Colonic mucosa (tissue), 4 donors: Measurements from ENCODE around the gene ENTPD2. TPM values are rescaled to one million over a fixed set of nuclear protein-coding genes. Genes with fewer than 3 reads are reported as not detected.

Source experiments
- DNase-seq: peaks from one replicate; pipeline ENCODE4 v3.0.0-alpha.2; 2020
- H3K27ac ChIP-seq: fragments of 200-600 bp; one replicate; pipeline ENCODE4 v1.8.0; 2021
- H3K27me3 ChIP-seq: fragments of 200-600 bp; one replicate; pipeline ENCODE4 v1.8.0; 2021
- H3K36me3 ChIP-seq: fragments of 200-600 bp; one replicate; pipeline ENCODE4 v1.8.0; 2021
- H3K4me1 ChIP-seq: fragments of 200-600 bp; one replicate; pipeline ENCODE4 v1.8.0; 2021; ENCODE audit warnings: mild to moderate bottlenecking
- H3K4me3 ChIP-seq: fragments of 200-600 bp; one replicate; pipeline ENCODE4 v1.8.0; 2021
- H3K9ac ChIP-seq, 2 donors: one replicate each; pipeline ENCODE4 v1.7.0; 2013; ENCODE audit warnings: control low read depth in 2 of 2, low read depth in 2 of 2, low read length in 2 of 2
- H3K9me3 ChIP-seq: fragments of 200-600 bp; one replicate; pipeline ENCODE4 v1.8.0; 2021
- intact Hi-C: fragments of 100-400 bp; cut with DNase I; formaldehyde crosslinking; loops from one replicate; pipeline ENCODE4 v1.14.1; 2022
- total RNA-seq, 2 donors: library from RNA; stranded (reverse); fragmentation: NEBNext Ultra II Directional in 1 of 2; extraction: Animal tissue kit (Norgen Biotek cat#: 25700) in 1 of 2; gene quantifications; one replicate each; pipeline ENCODE4 v1.2.1, GENCODE V29; 2021
- TF ChIP-seq, protein P1 (sequence below): fragments of 200-600 bp; IDR thresholded peaks from one replicate; pipeline ENCODE4 v1.8.0; 2022; ENCODE audit warnings: antibody characterized with exemption, mild to moderate bottlenecking
- donor health status: healthy.
- donor health status: DM: no; HTN: no; CAD: no.
- donor health status: DM: no; HTN: no; CAD: no.

The ENTPD2 gene
- total RNA-seq, 2 donors from 2014 or later, result 20.5 to 22.1 TPM

DNA sequence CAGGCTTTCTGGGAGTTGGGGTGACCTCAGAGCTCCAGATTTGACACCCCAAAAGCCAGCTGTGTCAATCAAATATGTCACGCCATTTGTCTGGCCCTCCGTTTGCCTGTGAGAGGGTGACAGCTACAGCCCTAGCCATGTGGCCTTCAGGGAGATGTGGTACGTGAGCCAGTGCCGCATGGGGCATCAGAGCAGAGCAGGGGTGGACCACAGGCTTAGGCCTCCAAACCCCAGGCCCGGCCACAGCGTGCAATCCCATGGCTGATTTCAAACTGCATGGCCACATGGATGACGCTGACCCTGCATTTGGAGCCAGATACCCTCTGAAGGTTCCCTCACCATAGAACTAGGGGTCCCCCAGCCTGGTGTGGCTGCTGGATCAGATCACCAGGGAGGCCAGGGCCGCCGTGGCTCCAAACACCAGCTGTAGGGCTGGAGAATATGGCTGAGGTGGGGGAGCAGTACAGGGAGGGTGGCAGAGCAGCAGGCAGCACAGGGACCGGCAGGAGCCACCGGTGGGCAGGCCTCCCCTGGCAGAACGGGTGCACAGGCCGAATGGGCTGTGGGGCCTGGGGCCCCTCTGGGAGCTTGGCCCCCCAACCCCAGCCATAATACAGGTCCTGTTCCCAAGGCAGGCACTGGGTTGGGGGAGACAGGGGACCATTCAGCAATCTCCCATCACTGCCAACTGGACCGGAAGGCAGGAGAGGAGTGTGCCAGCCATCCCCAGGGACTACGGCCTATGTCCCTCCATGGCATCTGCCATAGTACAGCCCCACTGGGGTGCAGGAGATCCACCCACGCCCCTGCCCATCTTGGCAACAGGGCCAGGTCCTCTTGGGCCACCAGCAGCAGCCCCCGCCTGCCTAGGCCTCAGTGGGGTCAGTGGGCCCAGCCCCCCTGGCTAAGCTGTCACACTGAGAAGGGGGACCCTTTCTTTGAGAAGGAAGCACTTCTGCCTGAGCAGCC is 15.0 kb upstream of the ENTPD2 start:
- no peaks in the 10 kb centered on the region for H3K9me3 ChIP-seq
- H3K9ac ChIP-seq, result peak overlapping the region; percentile 35 to 54
- H3K4me1 ChIP-seq, result peaks cover 20% of the 10 kb centered on the region
- intact Hi-C loops, result no loop called here
- H3K36me3 ChIP-seq, result no peaks in the 10 kb centered on the region
- H3K27me3 ChIP-seq, result no peaks in the 10 kb centered on the region
- no peak for DNase-seq
- peak overlapping the region; percentile 41 for H3K4me3 ChIP-seq
- no peak overlapping the region for H3K27ac ChIP-seq
- TF ChIP-seq, protein P1, sequence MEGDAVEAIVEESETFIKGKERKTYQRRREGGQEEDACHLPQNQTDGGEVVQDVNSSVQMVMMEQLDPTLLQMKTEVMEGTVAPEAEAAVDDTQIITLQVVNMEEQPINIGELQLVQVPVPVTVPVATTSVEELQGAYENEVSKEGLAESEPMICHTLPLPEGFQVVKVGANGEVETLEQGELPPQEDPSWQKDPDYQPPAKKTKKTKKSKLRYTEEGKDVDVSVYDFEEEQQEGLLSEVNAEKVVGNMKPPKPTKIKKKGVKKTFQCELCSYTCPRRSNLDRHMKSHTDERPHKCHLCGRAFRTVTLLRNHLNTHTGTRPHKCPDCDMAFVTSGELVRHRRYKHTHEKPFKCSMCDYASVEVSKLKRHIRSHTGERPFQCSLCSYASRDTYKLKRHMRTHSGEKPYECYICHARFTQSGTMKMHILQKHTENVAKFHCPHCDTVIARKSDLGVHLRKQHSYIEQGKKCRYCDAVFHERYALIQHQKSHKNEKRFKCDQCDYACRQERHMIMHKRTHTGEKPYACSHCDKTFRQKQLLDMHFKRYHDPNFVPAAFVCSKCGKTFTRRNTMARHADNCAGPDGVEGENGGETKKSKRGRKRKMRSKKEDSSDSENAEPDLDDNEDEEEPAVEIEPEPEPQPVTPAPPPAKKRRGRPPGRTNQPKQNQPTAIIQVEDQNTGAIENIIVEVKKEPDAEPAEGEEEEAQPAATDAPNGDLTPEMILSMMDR, result no peak

DNA sequence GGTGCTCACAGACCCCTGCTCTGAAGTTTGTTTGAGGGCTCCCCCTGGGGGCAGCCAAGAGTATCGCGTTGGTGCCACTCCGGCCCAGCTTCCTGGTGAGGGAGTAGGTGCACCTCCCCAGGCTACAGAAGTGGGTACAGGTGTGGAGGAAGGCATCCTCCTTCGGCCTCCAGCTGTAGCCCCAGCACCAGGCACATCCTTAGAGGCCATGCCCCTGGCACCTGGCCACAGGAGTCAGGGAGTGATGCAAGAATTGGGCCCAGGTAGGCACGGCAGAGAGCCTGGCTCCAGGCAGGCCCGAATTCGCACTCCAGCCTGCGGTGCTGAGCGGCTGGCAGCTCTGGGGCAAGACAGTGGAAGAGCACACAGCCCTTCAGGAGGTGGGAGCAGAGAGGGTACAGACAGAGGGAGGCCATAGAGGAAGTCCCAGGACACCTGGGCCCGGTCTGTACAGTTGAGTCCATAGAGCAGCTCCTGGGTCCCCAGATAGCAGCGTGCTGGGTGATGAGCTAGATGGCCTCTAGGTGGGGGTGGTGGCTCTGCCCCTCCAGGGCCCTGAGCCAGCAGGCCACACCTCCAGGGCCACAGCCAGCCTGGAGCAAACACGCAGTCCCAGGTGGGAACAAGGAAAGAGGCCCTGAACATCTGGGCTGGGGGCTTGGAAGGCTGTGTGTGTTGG is 14.1 kb upstream of the ENTPD2 start:
- peak overlapping the region; percentile 53 for H3K27ac ChIP-seq
- peak; percentile 88 for DNase-seq
- peaks cover 20% of the 10 kb centered on the region for H3K4me1 ChIP-seq
- intact Hi-C loops, result loop anchor here (2.0 kb wide), 1 partner anchor 19 kb away; no protein-coding TSS in a partner anchor
- peak overlapping the region in 1 of 2 donors; percentile 54 for H3K9ac ChIP-seq
- H3K4me3 ChIP-seq, result no peak overlapping the region
- H3K27me3 ChIP-seq, result no peaks in the 10 kb centered on the region
- TF ChIP-seq, protein P1, result peak; percentile 89
- H3K36me3 ChIP-seq, result no peaks in the 10 kb centered on the region
- H3K9me3 ChIP-seq, result no peaks in the 10 kb centered on the region

DNA sequence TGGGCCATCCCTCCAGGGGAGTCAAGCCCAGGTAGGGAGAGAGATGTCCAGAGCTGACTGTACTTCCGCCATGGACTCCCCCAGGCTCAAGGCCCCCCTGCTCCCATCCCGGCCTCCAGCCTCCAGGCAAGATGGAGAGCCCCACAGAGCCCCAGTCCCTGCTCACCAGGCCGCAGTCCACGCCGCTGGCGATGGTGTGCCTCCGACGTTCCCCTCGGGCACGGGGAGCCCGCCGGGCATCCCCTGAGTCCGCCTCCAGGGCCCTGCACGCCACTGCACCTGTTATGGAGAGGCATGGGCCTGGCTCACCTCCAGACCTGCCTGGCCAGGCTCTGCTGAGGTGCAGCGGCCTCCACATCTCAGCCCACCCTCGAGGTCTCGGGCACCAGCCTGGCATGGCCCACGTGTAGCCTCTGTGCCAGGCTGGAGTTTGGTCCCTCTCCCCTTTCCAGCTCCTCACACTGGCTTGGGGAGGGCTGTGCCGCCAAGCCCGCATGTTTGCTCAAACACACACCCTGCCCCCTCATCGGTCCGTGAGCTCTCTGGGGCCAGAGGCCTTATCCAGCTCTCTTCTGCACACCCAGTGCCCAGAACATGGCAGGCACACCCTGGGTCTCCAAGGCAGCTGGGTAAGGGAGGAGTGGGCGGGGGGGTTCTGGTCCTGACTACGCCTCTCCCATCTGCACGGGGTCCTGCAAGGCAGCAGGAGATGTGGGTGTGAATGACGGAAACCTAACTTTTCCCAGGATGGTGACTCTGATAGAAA is 12.4 kb upstream of the ENTPD2 start:
- peaks cover 20% of the 10 kb centered on the region for H3K4me1 ChIP-seq
- no peak overlapping the region for H3K9ac ChIP-seq
- H3K9me3 ChIP-seq, result no peaks in the 10 kb centered on the region
- no peaks in the 10 kb centered on the region for H3K36me3 ChIP-seq
- no peak overlapping the region for H3K27ac ChIP-seq
- TF ChIP-seq, protein P1, result no peak
- no peak for DNase-seq
- intact Hi-C loops, result loop anchor here (2.0 kb wide), 1 partner anchor 17 kb away; no protein-coding TSS in a partner anchor
- H3K4me3 ChIP-seq, result no peak overlapping the region
- no peaks in the 10 kb centered on the region for H3K27me3 ChIP-seq

DNA sequence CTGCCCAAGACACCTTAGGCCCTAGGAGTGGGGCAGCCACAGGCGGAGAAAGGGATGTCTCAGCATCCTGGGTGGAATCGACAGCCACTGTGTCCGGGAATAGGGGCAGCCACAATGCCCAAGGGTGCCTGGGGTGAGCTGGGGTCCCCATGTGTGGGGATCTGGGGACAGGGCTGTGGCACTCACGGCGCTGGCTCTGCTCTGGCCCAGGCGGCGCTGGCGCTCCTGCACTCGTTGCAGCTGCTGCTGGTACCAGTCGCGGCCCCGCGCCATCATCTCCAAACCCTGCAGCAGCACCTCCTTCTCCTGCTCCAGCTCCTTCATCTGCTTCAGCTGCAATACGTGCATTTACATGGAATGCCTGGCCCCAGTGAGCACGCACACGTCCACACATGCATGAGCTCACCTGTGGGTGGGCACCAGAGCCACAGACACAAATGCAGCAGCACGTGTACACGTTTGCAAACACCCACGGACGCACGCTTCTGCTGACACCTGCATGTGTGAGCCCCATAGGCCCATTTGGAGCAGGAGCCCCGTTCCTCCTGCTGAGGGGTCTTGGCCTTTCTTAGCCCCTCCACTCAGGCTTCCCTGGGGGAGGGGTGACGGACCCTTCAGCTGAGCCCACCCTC is 11.6 kb upstream of the ENTPD2 start:
- DNase-seq, result no peak
- intact Hi-C loops, result no loop called here
- H3K4me1 ChIP-seq, result peaks cover 14% of the 10 kb centered on the region

More for the DNA sequence above, 11.6 kb upstream of the ENTPD2 start:
- no peaks in the 10 kb centered on the region for H3K9me3 ChIP-seq
- no peak overlapping the region for H3K27ac ChIP-seq
- H3K27me3 ChIP-seq, result no peaks in the 10 kb centered on the region
- H3K36me3 ChIP-seq, result no peaks in the 10 kb centered on the region
- TF ChIP-seq, protein P1, result no peak
- no peak overlapping the region for H3K4me3 ChIP-seq
- H3K9ac ChIP-seq, result no peak overlapping the region
